SK-N-DZ (cell line): ENCODE results near the gene ISOC1. TPM values are rescaled to one million over a fixed set of nuclear protein-coding genes. Genes with fewer than 3 reads are reported as not detected.
A peak's percentile ranks its signal among the peaks of the same experiment; 100 is the strongest.

Source experiments
- DNase-seq: peaks from one replicate; pipeline ENCODE4 v3.0.0-alpha.2; 2015; ENCODE audit warnings: low spot score
- polyA plus RNA-seq, 2 experiments: library from polyadenylated mRNA; depleted of rRNA; stranded (reverse); fragments of >200 nt; gene quantifications; 2 replicates each; pipeline ENCODE4 v1.2.3, GENCODE V29; 2014

ISOC1 gene
- polyA plus RNA-seq (2014; cell fraction: cytosol; rRNA removed): 52.9 and 57.6 TPM in 2 replicates
- 26.7 and 29.1 TPM in 2 replicates for polyA plus RNA-seq (2014; cell fraction: nucleus; rRNA removed)

GRCh38 chr5:129094087-129094923 is at the start of gene ISOC1:
Gene ISOC1 (plus strand): TSS chr5:129094749. CDS start chr5:129094767, 18 bp downstream.
- DNase-seq: peak; percentile 89

GRCh38 chr5:129046151-129046550 is 48.4 kb upstream of the ISOC1 start:
- no peak for DNase-seq

GRCh38 chr5:129048509-129048908 is 46.0 kb upstream of the ISOC1 start:
- no peak for DNase-seq

- DNase-seq: no peak
These were observed 45.3 kb upstream of the ISOC1 start for GRCh38 chr5:129049126-129049799.

DNA sequence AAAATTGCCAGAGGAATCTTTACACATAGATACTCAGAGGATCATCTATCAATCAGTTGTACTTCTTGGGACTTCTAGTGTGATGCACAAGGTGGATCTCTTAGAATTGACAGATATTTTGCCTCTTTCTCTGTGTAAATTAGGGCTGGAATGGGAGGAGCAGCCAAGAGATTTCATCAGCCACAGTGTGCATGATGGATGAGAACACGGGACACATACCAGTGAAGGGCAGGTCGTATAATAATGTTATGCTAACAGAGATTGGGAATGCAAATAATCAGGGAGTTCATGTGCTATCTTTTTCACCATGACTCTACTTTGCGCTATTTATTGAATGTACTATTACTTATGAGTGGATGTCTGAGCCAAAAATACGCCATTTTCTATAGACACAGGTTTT is 43.3 kb upstream of the ISOC1 start:
- DNase-seq: no peak

DNA sequence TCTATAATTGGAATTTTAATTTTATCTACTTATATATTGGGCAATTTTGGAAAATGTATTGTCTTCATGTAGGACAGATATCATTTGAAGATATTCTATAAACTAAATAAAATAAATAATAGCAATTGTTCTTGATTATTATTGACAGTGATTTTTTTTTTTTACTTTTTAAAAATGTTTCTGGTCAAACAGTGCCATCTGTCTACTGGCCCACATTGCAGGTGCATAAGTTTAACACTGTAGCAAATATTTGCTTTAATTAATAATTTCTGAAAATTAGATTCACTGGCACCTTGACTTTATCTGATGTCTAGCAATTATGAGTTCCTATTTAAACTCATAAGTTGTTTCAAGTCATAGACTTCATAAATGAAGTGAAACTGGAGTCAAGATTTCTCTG is 41.1 kb upstream of the ISOC1 start:
- DNase-seq: no peak

- DNase-seq: no peak
These were observed 37.2 kb upstream of the ISOC1 start for GRCh38 chr5:129057329-129057728.

GRCh38 chr5:129061849-129062248 is 32.7 kb upstream of the ISOC1 start:
- DNase-seq: no peak

DNA sequence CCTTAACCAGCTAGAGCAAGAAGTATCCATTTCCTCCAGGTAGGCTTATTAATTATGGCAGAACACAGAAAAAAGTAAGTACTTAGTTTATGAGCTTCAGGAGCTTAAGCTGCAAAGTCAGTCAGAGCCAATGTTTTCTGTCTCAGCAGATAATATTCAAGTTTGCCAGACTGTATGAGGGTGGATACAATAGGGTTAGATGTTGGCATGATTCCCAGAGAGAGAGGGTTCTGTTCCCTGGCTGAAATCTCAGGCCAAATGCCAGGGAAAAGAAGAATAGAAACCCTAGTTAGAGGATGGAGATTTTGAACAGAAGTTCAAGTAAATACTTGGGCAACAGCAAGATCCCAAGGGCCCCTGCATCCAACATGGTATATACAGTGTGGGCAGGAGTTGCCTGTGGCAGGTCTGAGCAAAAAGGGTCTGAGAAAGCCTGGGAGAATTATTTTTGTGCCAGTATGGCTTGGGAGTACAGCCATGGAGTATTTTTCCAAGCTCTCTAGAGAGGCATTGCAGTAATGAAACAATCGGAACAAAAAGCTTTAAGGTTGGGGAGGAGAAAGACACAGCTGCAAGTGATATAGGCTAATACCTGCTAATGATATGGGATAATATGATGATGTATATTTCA is 31.0 kb upstream of the ISOC1 start:
- DNase-seq: no peak

DNA sequence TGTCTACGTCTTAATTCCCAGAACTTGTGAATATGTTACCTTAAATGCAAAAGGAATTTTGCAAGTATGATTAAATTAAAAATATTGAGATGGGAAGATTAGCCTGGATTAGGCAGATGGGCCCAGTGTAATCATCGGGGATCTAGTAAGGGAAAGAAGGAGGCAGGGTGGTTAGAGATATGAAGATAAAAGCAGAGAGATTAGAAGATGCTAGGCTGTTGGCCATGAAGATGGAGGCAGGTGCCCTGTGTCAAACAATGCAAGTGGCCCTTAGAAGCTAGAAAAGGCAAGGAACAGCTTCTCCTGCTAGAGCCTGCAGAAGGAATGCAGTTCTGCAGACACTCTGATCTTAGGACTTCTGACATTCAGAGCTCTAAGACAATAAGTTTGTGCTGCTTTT is 28.8 kb upstream of the ISOC1 start:
- DNase-seq: no peak

DNA sequence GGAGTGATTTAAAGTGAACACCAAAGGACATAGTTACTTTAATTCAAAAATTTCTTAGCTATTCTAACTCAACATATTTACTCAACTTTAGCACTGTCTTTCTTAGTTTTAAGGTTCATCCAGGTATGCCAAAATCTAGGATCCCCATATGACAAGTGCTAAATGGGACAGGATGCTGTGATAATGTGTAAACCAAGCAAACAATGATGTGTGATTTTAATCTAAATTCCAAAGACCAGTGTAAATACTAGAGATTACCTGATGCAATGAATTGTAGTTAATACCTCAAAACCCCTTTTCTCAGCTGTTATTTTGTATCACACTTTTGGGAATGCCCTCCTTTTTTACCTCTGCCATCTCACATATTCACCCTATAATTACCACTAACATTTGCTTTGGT is 26.8 kb upstream of the ISOC1 start:
- no peak for DNase-seq

GRCh38 chr5:129069292-129069691 is 25.3 kb upstream of the ISOC1 start:
- no peak for DNase-seq

DNA sequence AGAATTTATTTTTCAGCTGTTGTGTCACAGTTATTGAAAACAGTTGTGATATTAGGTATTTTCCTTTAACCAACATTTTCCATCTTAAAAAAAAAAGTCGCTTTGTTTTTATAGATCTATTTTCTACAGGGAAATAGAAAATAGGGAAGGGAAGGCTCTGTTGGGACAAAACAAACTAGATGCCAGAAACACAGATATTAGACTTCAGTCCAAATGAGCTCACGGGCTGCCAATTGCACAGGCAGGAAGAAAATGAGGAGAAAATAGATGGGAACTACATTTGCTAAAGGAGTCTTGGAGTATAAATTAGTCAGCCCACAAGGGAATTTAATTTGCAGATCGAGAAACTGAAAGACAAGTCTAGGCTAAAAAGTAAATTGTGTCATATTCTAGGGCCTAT is 21.4 kb upstream of the ISOC1 start:
- DNase-seq: no peak

- DNase-seq: peak; percentile 44
These were observed 19.6 kb upstream of the ISOC1 start for GRCh38 chr5:129074903-129075302.

DNA sequence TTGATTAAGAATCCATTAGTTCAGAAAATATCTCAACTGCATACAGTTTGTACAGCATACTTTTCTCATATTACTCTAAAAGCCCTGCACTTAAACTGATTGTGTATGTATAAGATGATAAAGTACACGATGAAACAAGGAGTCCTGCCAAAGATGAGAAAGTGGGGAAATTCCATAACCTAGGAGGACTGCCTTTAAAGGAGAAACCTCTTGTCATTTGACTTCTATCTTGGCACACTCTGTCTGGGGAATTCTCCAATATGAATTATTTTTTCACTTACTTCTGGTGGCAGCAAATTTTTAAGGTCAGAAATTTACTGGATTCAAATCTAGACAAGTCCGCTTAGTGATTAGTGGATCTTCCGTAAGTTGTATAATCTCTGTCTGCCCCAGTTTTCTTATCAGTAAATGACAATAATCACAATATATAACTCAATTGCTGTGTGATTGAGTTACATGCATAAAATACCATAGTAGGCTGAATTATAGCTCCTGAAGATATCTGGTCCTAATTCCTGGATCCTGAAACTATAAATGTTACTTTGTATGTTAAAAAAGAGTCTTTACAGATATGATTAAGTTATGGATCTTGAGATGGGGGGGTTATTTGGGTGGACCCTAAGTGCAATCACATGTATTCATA is 17.0 kb upstream of the ISOC1 start:
- DNase-seq: peak; percentile 60

DNA sequence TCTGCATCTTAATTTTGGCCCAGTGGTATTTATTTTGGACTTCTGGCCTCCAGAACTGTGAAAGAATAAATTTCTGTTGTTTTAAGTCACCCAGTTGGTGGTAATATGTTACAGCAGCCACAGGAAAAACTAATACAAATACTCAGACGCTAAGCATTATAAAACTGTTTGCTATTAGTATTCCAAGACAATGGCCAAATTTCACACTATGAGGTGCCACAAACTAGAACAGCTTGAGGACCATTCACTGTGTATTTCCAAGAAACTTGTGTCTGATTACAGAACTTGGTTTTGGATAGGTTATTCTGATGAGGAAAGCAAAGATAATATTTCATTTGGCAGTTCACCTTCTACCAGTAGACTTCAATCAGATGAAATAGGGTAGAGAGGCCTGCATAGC is 16.3 kb upstream of the ISOC1 start:
- no peak for DNase-seq

DNA sequence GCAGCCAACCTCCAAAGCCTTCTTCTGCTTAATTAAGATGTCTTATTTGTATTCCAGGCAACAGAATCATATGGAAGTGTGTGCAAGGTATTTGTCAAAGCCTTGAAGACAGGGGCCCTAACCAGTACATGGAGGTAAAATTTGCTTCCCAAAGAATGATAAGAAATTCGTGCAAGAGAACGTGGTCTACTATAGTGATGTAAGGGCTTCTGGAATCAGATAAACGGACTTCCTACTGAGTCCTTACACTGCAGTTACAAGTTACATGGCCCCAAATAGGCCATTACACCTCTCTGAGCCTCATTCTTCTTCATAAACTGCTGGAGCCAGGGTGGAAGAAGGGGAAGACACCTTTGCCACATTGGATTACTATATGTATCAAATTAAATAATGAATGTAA is 15.9 kb upstream of the ISOC1 start:
- DNase-seq: no peak

DNA sequence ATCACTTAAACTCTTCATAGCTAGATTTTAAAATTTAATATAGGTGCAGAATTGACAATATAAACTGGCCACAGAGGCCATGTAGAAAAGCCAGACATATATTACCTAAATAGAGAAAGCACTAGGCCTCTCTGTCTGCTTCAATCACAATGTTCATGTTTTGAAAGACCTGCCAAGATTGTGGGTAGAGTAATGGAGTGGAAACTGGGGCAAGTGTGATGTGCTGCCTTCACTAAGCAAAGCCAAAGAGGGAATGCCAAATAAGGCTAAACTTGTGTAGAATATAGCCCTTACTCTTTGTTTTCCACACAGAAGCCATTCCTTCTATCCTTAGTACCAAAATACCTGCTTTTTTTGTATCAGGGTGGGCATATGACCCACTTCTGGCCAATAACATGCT is 15.1 kb upstream of the ISOC1 start:
- DNase-seq: no peak

DNA sequence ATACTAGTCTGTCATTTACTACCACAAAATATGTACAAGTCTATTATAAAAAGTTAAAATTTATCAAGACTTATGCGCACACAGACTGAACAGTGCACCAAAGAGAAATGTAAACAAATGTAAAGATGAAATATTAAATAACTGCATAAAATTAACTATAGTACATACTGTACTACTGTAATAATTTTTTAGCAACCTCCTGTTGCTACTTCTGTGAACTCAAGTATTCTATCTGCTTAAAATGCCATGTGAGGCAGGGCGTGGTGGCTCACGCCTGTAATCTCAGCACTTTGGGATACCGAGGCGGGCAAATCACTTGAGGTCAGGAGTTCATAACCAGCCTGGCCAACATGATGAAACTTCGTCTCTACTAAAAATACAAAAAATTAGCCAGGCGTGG is 13.8 kb upstream of the ISOC1 start:
- DNase-seq: no peak

DNA sequence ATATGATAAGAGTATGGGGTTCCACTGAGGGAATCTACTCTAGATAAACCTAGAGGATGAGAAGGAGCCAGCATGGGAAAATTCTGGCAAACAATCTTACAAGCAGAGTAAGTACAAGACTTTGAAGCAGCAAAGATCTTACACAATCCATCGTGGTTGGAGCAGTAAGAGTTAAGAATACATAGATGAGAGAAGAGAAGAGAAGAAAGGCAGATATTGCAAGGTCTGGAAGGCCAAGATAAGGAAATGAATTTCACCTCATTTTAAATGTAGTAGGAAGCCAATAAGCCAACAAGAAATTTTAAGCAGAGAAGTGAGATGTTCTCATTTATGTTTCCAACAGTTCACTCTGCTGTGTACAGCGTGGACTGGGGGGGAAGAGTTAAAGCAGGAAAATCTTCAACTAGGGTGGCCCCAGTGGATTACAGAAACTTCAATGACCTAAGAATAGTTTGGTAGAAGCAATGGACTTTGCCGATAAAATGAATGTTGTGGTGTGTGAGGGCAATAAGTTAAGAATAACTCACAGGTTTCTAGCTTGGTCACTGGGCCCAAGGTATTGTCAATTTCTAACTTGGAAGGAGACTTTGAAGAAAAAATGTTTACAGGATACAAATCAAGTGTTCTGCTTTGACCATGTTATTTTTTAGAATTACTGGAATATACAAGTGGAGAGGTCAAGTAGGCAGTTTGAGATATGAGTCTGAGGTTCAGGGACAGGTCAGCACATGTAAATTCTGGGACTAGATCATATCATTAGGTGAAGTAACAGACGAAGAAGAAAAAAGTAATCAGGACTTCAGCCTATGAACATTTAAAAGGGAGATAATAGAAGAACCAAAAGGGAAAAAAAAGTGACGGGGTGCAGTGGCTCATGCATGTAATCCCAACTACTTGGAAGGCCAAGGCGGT is 12.1 kb upstream of the ISOC1 start:
- DNase-seq: no peak
